ENCODE results near the gene FKBP5. TPM values are rescaled to one million over a fixed set of nuclear protein-coding genes. Genes with fewer than 3 reads are reported as not detected.
A peak's percentile ranks its signal among the peaks of the same experiment; 100 is the strongest.

The FKBP5 gene
- total and polyA plus RNA-seq, 4 donors = 6.9 to 19.9 (median 9.5) TPM

GRCh38 chr6:35594503-35595186 is 94.1 kb downstream of the FKBP5 start:
- H3K4me1 ChIP-seq (ENCODE audit: control insufficient read depth, insufficient read depth, low read length) = no peaks in the 10 kb centered on the region
- H3K4me3 ChIP-seq (ENCODE audit: low read depth, low read length) = no peak overlapping the region
- no peaks in the 10 kb centered on the region for H3K27me3 ChIP-seq (ENCODE audit: control insufficient read depth, insufficient read depth, low read length)
- H3K36me3 ChIP-seq (ENCODE audit: control insufficient read depth, insufficient read depth, low read length) = no peaks in the 10 kb centered on the region
- H3K27ac ChIP-seq (ENCODE audit: low read depth, low read length) = no peak overlapping the region
- WGBS (ENCODE audit: insufficient coverage) = no CpG with 5 or more reads among the region's 6 CpGs
- no peaks in the 10 kb centered on the region for H3K9me3 ChIP-seq (ENCODE audit: control insufficient read depth, insufficient read depth, low read length)
- no peak for DNase-seq (ENCODE audit: low read depth in 4 of 6, low spot score in 6 of 6)

GRCh38 chr6:35592178-35592577 is 96.5 kb downstream of the FKBP5 start:
- Histone ChIP-seq H3K27me3 (ENCODE audit: control insufficient read depth, insufficient read depth, low read length) (no peaks in the 10 kb centered on the region), H3K4me1 (ENCODE audit: control insufficient read depth, insufficient read depth, low read length) (no peaks in the 10 kb centered on the region), H3K36me3 (ENCODE audit: control insufficient read depth, insufficient read depth, low read length) (no peaks in the 10 kb centered on the region), H3K4me3 (ENCODE audit: low read depth, low read length) (no peak overlapping the region), H3K9me3 (ENCODE audit: control insufficient read depth, insufficient read depth, low read length) (no peaks in the 10 kb centered on the region), H3K27ac (ENCODE audit: low read depth, low read length) (no peak overlapping the region)
- DNase-seq (ENCODE audit: low read depth in 4 of 6, low spot score in 6 of 6) = no peak
- WGBS (ENCODE audit: insufficient coverage) = 100% methylated on average over 1 of the region's 3 CpGs

GRCh38 chr6:35590622-35591066 is 98.1 kb downstream of the FKBP5 start:
- H3K27ac ChIP-seq (ENCODE audit: low read depth, low read length) = no peak overlapping the region
- H3K36me3 ChIP-seq (ENCODE audit: control insufficient read depth, insufficient read depth, low read length) = no peaks in the 10 kb centered on the region
- no peak overlapping the region for H3K4me3 ChIP-seq (ENCODE audit: low read depth, low read length)
- DNase-seq (ENCODE audit: low read depth in 4 of 6, low spot score in 6 of 6) = no peak
- no peaks in the 10 kb centered on the region for H3K9me3 ChIP-seq (ENCODE audit: control insufficient read depth, insufficient read depth, low read length)
- 50% methylated on average over 3 of the region's 6 CpGs for WGBS (ENCODE audit: insufficient coverage)
- no peaks in the 10 kb centered on the region for H3K4me1 ChIP-seq (ENCODE audit: control insufficient read depth, insufficient read depth, low read length)
- no peaks in the 10 kb centered on the region for H3K27me3 ChIP-seq (ENCODE audit: control insufficient read depth, insufficient read depth, low read length)

GRCh38 chr6:35589904-35590303 is 98.8 kb downstream of the FKBP5 start:
- Histone ChIP-seq H3K27me3 (ENCODE audit: control insufficient read depth, insufficient read depth, low read length) (no peaks in the 10 kb centered on the region), H3K27ac (ENCODE audit: low read depth, low read length) (no peak overlapping the region), H3K36me3 (ENCODE audit: control insufficient read depth, insufficient read depth, low read length) (no peaks in the 10 kb centered on the region), H3K4me3 (ENCODE audit: low read depth, low read length) (no peak overlapping the region), H3K9me3 (ENCODE audit: control insufficient read depth, insufficient read depth, low read length) (no peaks in the 10 kb centered on the region), H3K4me1 (ENCODE audit: control insufficient read depth, insufficient read depth, low read length) (no peaks in the 10 kb centered on the region)
- WGBS (ENCODE audit: insufficient coverage) = 87% methylated on average over 3 of the region's 3 CpGs
- no peak for DNase-seq (ENCODE audit: low read depth in 4 of 6, low spot score in 6 of 6)

- no peak for DNase-seq (ENCODE audit: low read depth in 4 of 6, low spot score in 6 of 6)
- Histone ChIP-seq H3K4me1 (ENCODE audit: control insufficient read depth, insufficient read depth, low read length) (no peaks in the 10 kb centered on the region), H3K27me3 (ENCODE audit: control insufficient read depth, insufficient read depth, low read length) (no peaks in the 10 kb centered on the region), H3K9me3 (ENCODE audit: control insufficient read depth, insufficient read depth, low read length) (no peaks in the 10 kb centered on the region), H3K36me3 (ENCODE audit: control insufficient read depth, insufficient read depth, low read length) (no peaks in the 10 kb centered on the region), H3K27ac (ENCODE audit: low read depth, low read length) (no peak overlapping the region), H3K4me3 (ENCODE audit: low read depth, low read length) (no peak overlapping the region)
- 99% methylated on average over 7 of the region's 8 CpGs for WGBS (ENCODE audit: insufficient coverage)
Measured at GRCh38 chr6:35589201-35589739, 99.4 kb downstream of the FKBP5 start.

DNA sequence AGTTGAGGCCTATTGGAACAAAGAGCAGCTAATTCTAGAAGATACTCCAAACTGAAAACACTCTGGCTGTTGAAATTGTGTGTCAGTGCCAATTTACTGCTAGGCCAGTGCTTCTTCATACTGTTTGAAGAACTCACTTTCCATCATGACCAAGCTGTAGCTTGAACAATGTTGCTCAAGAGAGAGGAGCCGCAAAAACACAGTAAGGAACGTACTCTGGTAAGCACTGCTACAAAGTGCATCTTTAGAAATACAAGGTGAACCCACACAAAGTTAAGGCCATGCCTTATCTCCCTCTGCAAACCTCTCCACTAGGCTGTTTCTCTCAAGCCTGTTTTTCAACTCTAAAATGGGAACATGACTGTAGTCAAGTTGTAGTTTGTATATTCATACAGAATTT is 101.5 kb downstream of the FKBP5 start:
- no CpG with 5 or more reads among the region's 2 CpGs for WGBS (ENCODE audit: insufficient coverage)
- Histone ChIP-seq H3K4me1 (ENCODE audit: control insufficient read depth, insufficient read depth, low read length) (no peaks in the 10 kb centered on the region), H3K27me3 (ENCODE audit: control insufficient read depth, insufficient read depth, low read length) (no peaks in the 10 kb centered on the region), H3K36me3 (ENCODE audit: control insufficient read depth, insufficient read depth, low read length) (no peaks in the 10 kb centered on the region), H3K27ac (ENCODE audit: low read depth, low read length) (no peak overlapping the region), H3K9me3 (ENCODE audit: control insufficient read depth, insufficient read depth, low read length) (no peaks in the 10 kb centered on the region), H3K4me3 (ENCODE audit: low read depth, low read length) (no peak overlapping the region)
- no peak for DNase-seq (ENCODE audit: low read depth in 4 of 6, low spot score in 6 of 6)

- DNase-seq (ENCODE audit: low read depth in 4 of 6, low spot score in 6 of 6) = no peak
- Histone ChIP-seq H3K36me3 (ENCODE audit: control insufficient read depth, insufficient read depth, low read length) (no peaks in the 10 kb centered on the region), H3K4me3 (ENCODE audit: low read depth, low read length) (no peak overlapping the region), H3K9me3 (ENCODE audit: control insufficient read depth, insufficient read depth, low read length) (no peaks in the 10 kb centered on the region), H3K27ac (ENCODE audit: low read depth, low read length) (no peak overlapping the region), H3K4me1 (ENCODE audit: control insufficient read depth, insufficient read depth, low read length) (no peaks in the 10 kb centered on the region), H3K27me3 (ENCODE audit: control insufficient read depth, insufficient read depth, low read length) (no peaks in the 10 kb centered on the region)
Measured at GRCh38 chr6:35586542-35586941, 102.2 kb downstream of the FKBP5 start.

GRCh38 chr6:35585658-35586057 is 103.1 kb downstream of the FKBP5 start:
- no peaks in the 10 kb centered on the region for H3K9me3 ChIP-seq (ENCODE audit: control insufficient read depth, insufficient read depth, low read length)
- H3K36me3 ChIP-seq (ENCODE audit: control insufficient read depth, insufficient read depth, low read length) = no peaks in the 10 kb centered on the region
- DNase-seq (ENCODE audit: low read depth in 4 of 6, low spot score in 6 of 6) = no peak
- H3K4me3 ChIP-seq (ENCODE audit: low read depth, low read length) = no peak overlapping the region
- no peak overlapping the region for H3K27ac ChIP-seq (ENCODE audit: low read depth, low read length)
- H3K27me3 ChIP-seq (ENCODE audit: control insufficient read depth, insufficient read depth, low read length) = no peaks in the 10 kb centered on the region
- no peaks in the 10 kb centered on the region for H3K4me1 ChIP-seq (ENCODE audit: control insufficient read depth, insufficient read depth, low read length)

GRCh38 chr6:35583893-35584688 is 104.6 kb downstream of the FKBP5 start:
- H3K36me3 ChIP-seq (ENCODE audit: control insufficient read depth, insufficient read depth, low read length) = no peaks in the 10 kb centered on the region
- DNase-seq (ENCODE audit: low read depth in 4 of 6, low spot score in 6 of 6) = peak; percentile 50 to 95 (median 74)
- H3K4me1 ChIP-seq (ENCODE audit: control insufficient read depth, insufficient read depth, low read length) = no peaks in the 10 kb centered on the region
- no peaks in the 10 kb centered on the region for H3K27me3 ChIP-seq (ENCODE audit: control insufficient read depth, insufficient read depth, low read length)
- no peak overlapping the region for H3K27ac ChIP-seq (ENCODE audit: low read depth, low read length)
- H3K4me3 ChIP-seq (ENCODE audit: low read depth, low read length) = no peak overlapping the region
- H3K9me3 ChIP-seq (ENCODE audit: control insufficient read depth, insufficient read depth, low read length) = no peaks in the 10 kb centered on the region
- WGBS (ENCODE audit: insufficient coverage) = no CpG with 5 or more reads among the region's 6 CpGs

DNA sequence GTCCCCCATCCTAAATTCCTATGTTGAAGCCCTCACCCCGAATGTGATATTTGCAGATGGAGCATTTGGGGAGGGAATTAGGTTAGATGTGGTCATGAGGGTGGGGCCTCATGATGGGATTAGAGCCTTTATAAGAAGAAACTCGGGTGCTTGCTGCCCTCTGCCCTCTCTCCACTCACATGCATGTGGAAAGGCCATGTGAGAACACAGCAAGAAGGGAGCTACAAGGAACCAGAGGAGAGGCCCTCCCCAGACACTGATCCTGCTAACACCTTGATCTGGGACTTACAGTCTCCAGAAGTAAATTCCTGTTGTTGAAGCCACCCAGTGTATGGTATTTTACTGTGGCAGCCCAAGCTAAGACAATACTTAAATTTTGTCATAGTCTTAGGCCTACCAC is 106.4 kb downstream of the FKBP5 start:
- Histone ChIP-seq H3K9me3 (ENCODE audit: control insufficient read depth, insufficient read depth, low read length) (no peaks in the 10 kb centered on the region), H3K4me3 (ENCODE audit: low read depth, low read length) (no peak overlapping the region), H3K27ac (ENCODE audit: low read depth, low read length) (no peak overlapping the region), H3K36me3 (ENCODE audit: control insufficient read depth, insufficient read depth, low read length) (no peaks in the 10 kb centered on the region), H3K27me3 (ENCODE audit: control insufficient read depth, insufficient read depth, low read length) (no peaks in the 10 kb centered on the region), H3K4me1 (ENCODE audit: control insufficient read depth, insufficient read depth, low read length) (no peaks in the 10 kb centered on the region)
- no CpG with 5 or more reads among the region's 2 CpGs for WGBS (ENCODE audit: insufficient coverage)
- DNase-seq (ENCODE audit: low read depth in 4 of 6, low spot score in 6 of 6) = no peak

Measured in spinal cord (tissue), 10 donors.